ENCODE data around the gene TRDN.

TRDN gene

DNA sequence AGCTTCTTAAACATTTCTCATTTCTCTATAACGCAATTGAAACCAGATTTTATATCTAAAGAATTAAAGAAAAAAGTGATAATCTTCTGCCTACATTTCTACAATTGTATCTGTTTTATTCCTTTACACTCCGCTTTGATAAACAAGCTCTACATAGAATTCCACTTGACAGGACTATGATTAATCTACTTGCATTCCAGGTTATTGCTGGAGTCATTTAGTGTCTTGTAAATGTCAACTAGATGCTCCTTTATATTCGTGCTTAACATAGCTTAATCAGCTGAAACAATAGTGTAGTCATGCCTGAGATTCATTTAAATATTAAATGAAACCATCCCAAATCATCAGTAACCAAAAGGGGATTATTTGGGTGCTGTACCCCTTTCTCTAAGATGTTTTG, 284.0 kb downstream of the TRDN start:
- TF ChIP-seq, protein P1, sequence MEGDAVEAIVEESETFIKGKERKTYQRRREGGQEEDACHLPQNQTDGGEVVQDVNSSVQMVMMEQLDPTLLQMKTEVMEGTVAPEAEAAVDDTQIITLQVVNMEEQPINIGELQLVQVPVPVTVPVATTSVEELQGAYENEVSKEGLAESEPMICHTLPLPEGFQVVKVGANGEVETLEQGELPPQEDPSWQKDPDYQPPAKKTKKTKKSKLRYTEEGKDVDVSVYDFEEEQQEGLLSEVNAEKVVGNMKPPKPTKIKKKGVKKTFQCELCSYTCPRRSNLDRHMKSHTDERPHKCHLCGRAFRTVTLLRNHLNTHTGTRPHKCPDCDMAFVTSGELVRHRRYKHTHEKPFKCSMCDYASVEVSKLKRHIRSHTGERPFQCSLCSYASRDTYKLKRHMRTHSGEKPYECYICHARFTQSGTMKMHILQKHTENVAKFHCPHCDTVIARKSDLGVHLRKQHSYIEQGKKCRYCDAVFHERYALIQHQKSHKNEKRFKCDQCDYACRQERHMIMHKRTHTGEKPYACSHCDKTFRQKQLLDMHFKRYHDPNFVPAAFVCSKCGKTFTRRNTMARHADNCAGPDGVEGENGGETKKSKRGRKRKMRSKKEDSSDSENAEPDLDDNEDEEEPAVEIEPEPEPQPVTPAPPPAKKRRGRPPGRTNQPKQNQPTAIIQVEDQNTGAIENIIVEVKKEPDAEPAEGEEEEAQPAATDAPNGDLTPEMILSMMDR (IDR thresholded peaks at IDR 0.05; ENCODE audit: insufficient read depth, low read length, poor library complexity, severe bottlenecking): no peak
- H3K4me3 ChIP-seq (replicated peaks; ENCODE audit: low read depth, low read length): no peak overlapping the region
- DNase-seq (ENCODE audit: extremely low read depth, insufficient read length): no peak
- H3K27me3 ChIP-seq (replicated peaks; ENCODE audit: control insufficient read depth, insufficient read depth, low read length): no peaks in the 10 kb centered on the region
- H3K36me3 ChIP-seq (ENCODE audit: control insufficient read depth, insufficient read depth, low read length): no peaks in the 10 kb centered on the region

DNA sequence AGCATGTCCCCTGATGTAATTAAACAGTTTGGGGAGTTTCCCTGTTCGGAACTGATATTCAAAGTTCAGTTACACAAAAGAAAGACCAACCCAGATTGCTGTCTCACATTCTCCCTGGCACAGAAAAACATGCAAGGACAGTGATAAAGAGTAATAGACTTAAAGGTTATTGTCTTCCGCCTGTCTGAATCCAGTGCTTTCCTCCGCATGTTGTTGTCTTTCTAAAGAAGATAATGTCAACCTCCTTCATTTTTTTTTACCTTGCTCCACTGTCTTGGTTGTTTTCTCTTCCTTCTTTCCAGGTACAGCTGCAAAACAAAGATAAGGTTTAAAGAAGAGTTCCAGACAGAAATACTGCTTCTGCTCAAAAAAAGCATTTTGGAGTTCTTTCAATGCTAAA, 284.5 kb downstream of the TRDN start:
- Histone ChIP-seq H3K4me3 (replicated peaks; ENCODE audit: low read depth, low read length) (no peak overlapping the region), H3K27me3 (replicated peaks; ENCODE audit: control insufficient read depth, insufficient read depth, low read length) (no peaks in the 10 kb centered on the region), H3K36me3 (ENCODE audit: control insufficient read depth, insufficient read depth, low read length) (no peaks in the 10 kb centered on the region)
- DNase-seq (ENCODE audit: extremely low read depth, insufficient read length): no peak
- TF ChIP-seq, protein P1 (IDR thresholded peaks at IDR 0.05; ENCODE audit: insufficient read depth, low read length, poor library complexity, severe bottlenecking): no peak

DNA sequence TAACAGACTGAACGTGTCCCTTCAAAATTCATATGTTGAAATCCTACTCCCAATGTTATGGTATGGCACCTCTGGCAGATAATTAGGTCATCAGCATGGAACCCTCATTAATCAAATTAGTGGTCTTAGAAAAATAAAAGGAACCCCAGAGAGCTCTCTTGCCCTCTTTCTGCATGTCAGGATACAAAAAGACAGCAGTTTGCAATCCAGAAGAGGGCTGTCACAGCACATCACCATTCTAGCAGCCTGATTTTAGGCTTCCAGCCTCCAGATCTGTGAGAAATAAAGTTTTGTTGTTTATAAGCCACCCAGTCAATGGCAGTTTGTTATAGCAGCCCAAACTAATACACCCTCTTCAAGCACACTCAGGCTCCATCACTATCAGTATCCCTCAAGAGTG, 292.9 kb downstream of the TRDN start:
- Histone ChIP-seq H3K4me3 (replicated peaks; ENCODE audit: low read depth, low read length) (no peak overlapping the region), H3K36me3 (ENCODE audit: control insufficient read depth, insufficient read depth, low read length) (no peaks in the 10 kb centered on the region), H3K27me3 (replicated peaks; ENCODE audit: control insufficient read depth, insufficient read depth, low read length) (no peaks in the 10 kb centered on the region)
- TF ChIP-seq, protein P1 (IDR thresholded peaks at IDR 0.05; ENCODE audit: insufficient read depth, low read length, poor library complexity, severe bottlenecking): no peak
- DNase-seq (ENCODE audit: extremely low read depth, insufficient read length): no peak

DNA sequence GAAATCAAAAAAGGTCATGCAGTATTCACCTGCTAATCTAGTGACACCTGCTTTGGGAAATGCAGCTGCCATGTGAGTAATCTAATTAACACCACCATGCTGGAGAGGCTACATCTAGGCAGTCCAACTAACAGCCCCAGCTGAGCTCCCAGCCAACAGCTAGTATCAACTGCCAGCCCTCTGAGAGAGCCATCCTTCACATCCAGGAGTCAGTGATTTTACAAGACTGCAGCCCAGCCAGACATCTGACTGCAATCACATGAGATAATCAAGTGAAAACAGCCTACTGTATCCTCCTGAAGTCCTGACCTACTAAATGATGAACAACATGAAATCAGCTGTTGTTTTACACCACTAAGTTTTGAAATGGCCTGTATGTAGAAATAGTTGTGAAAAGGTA, 298.4 kb downstream of the TRDN start:
- TF ChIP-seq, protein P1 (IDR thresholded peaks at IDR 0.05; ENCODE audit: insufficient read depth, low read length, poor library complexity, severe bottlenecking): no peak
- Histone ChIP-seq H3K27me3 (replicated peaks; ENCODE audit: control insufficient read depth, insufficient read depth, low read length) (no peaks in the 10 kb centered on the region), H3K36me3 (ENCODE audit: control insufficient read depth, insufficient read depth, low read length) (no peaks in the 10 kb centered on the region), H3K4me3 (replicated peaks; ENCODE audit: low read depth, low read length) (no peak overlapping the region)
- no peak for DNase-seq (ENCODE audit: extremely low read depth, insufficient read length)

DNA sequence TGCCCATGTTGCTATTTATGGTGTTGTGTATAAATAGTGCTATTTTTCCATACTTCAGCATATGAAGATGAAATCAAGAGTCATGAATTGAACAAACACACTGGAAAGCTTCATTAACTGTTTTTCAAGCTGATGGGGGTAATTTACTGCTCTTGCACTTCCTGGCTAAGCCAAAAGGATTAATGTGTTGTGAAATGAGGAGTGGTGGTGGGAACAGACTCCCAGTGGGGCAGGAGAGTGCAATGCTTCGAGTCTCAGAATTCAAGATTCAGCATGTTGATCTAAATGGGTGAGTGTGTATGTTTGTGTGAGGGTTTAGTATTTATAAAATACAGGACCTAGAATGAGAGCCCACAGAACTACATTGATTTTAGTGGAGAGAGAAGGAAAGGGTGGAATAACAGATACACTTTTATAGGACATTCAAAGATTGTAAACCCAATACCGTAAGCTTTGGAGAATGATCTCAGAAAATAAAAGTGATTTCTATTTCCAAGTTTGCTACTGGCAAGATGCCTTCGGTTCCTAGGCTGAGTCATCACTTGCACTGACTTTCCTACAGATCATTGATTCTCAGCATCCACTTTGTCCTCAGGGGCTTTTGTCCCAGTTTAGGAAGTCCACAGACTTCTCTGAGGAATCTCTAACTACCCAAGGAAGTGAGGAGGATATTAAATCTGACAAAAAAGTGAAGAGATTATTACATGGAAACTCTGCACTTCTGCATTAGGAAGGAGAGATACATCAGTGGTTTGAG, 303.6 kb downstream of the TRDN start:
- DNase-seq (ENCODE audit: extremely low read depth, insufficient read length): no peak
- Histone ChIP-seq H3K27me3 (replicated peaks; ENCODE audit: control insufficient read depth, insufficient read depth, low read length) (no peaks in the 10 kb centered on the region), H3K4me3 (replicated peaks; ENCODE audit: low read depth, low read length) (no peak overlapping the region), H3K36me3 (ENCODE audit: control insufficient read depth, insufficient read depth, low read length) (no peaks in the 10 kb centered on the region)
- TF ChIP-seq, protein P1 (IDR thresholded peaks at IDR 0.05; ENCODE audit: insufficient read depth, low read length, poor library complexity, severe bottlenecking): no peak

DNA sequence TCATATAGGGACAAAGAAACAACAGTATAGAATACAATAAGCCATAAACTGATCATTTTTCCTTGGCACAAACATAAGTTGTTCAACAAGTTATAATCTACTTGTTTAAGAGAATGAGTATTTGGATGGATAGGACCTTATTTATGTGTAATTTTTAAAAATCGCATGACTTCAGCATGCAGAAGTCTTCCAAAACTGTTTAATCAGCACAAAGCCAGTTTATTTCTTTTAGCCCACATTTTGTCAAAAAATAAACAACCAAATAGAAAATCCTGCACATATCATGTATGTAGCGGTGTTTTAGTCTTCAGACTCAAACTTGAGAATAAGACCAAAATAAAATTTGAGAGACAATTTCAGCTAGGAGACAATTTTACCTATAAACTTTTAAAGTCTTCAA, 304.7 kb downstream of the TRDN start:
- no peak for DNase-seq (ENCODE audit: extremely low read depth, insufficient read length)
- TF ChIP-seq, protein P1 (IDR thresholded peaks at IDR 0.05; ENCODE audit: insufficient read depth, low read length, poor library complexity, severe bottlenecking): no peak
- no peaks in the 10 kb centered on the region for H3K27me3 ChIP-seq (replicated peaks; ENCODE audit: control insufficient read depth, insufficient read depth, low read length)
- H3K4me3 ChIP-seq (replicated peaks; ENCODE audit: low read depth, low read length): no peak overlapping the region
- no peaks in the 10 kb centered on the region for H3K36me3 ChIP-seq (ENCODE audit: control insufficient read depth, insufficient read depth, low read length)
